Astrocyte (in vitro differentiated cells and primary cell): ENCODE results near the gene KRTAP1-3. TPM values are rescaled to one million over a fixed set of nuclear protein-coding genes. Genes with fewer than 3 reads are reported as not detected.

Source experiments
- DNase-seq: peaks from one replicate; pipeline ENCODE4 v3.0.0-alpha.2; 2010; ENCODE audit warnings: low read depth
- FAIRE-seq: peaks from 2 replicates; lab custom pipeline; 2011; peaks lifted over from hg19 to GRCh38; lab: Jason Lieb, UNC
- H2AFZ ChIP-seq: 2 replicates; pipeline ENCODE4 v1.6.0; 2012; ENCODE audit warnings: low read depth, low read length, inconsistent platforms
- H3K27ac ChIP-seq: 2 replicates; pipeline ENCODE4 v1.5.1; 2011; ENCODE audit warnings: low read depth, low read length, inconsistent platforms
- H3K27me3 ChIP-seq: 2 replicates; pipeline ENCODE4 v1.6.0; 2011; ENCODE audit warnings: low read length, inconsistent platforms; ENCODE audit not compliant: insufficient read depth
- H3K36me3 ChIP-seq: 2 replicates; pipeline ENCODE4 v1.5.1; 2011; ENCODE audit warnings: low read length, inconsistent platforms; ENCODE audit not compliant: insufficient read depth
- H3K4me1 ChIP-seq: 2 replicates; pipeline ENCODE4 v1.5.1; 2011; ENCODE audit warnings: low read length, inconsistent platforms; ENCODE audit not compliant: insufficient read depth
- H3K4me2 ChIP-seq: 2 replicates; pipeline ENCODE4 v1.6.0; 2012; ENCODE audit warnings: low read length, inconsistent platforms
- H3K4me3 ChIP-seq: 2 replicates; pipeline ENCODE4 v1.5.1; 2011; ENCODE audit warnings: low read depth, mild to moderate bottlenecking, low read length, inconsistent platforms; ENCODE audit not compliant: insufficient read depth
- H3K79me2 ChIP-seq: 2 replicates; pipeline ENCODE4 v1.6.0; 2012; ENCODE audit warnings: mild to moderate bottlenecking, low read length, inconsistent platforms; ENCODE audit not compliant: insufficient read depth
- H3K9ac ChIP-seq: 2 replicates; pipeline ENCODE4 v1.6.0; 2012; ENCODE audit warnings: mild to moderate bottlenecking, low read length, inconsistent platforms
- H3K9me3 ChIP-seq: 2 replicates; pipeline ENCODE4 v1.5.1; 2012; ENCODE audit warnings: low read depth, mild to moderate bottlenecking, low read length, inconsistent platforms; ENCODE audit not compliant: insufficient read depth
- H4K20me1 ChIP-seq: 2 replicates; pipeline ENCODE4 v1.6.0; 2012; ENCODE audit warnings: low read length, inconsistent platforms; ENCODE audit not compliant: insufficient read depth
- H3K27ac Mint-ChIP-seq: one replicate; pipeline ENCODE4 v1.8.0; 2021; ENCODE audit warnings: mild to moderate bottlenecking, mixed read lengths; ENCODE audit not compliant: unreplicated experiment
- H3K27me3 Mint-ChIP-seq: one replicate; pipeline ENCODE4 v1.8.0; 2021; ENCODE audit warnings: low read depth, mixed read lengths; ENCODE audit not compliant: unreplicated experiment
- H3K36me3 Mint-ChIP-seq: one replicate; pipeline ENCODE4 v1.8.0; 2021; ENCODE audit warnings: low read depth, mixed read lengths; ENCODE audit not compliant: unreplicated experiment
- H3K4me1 Mint-ChIP-seq: one replicate; pipeline ENCODE4 v1.8.0; 2021; ENCODE audit warnings: low read depth, mixed read lengths; ENCODE audit not compliant: unreplicated experiment
- H3K4me3 Mint-ChIP-seq: one replicate; pipeline ENCODE4 v1.8.0; 2021; ENCODE audit warnings: mild to moderate bottlenecking, moderate library complexity, mixed read lengths; ENCODE audit not compliant: unreplicated experiment
- H3K9me3 Mint-ChIP-seq: one replicate; pipeline ENCODE4 v1.8.0; 2021; ENCODE audit warnings: mild to moderate bottlenecking, mixed read lengths; ENCODE audit not compliant: unreplicated experiment
- CTCF ChIP-seq: IDR thresholded peaks from 2 replicates; pipeline ENCODE4 v1.5.1; 2011; ENCODE audit warnings: low read depth, mild to moderate bottlenecking, inconsistent platforms, low read length, moderate library complexity; ENCODE audit not compliant: insufficient read depth
- EZH2 ChIP-seq: IDR thresholded peaks from 2 replicates; pipeline ENCODE4 v1.6.1; 2012; ENCODE audit warnings: mild to moderate bottlenecking, low read length, inconsistent platforms; ENCODE audit not compliant: insufficient read depth
- total RNA-seq: library from RNA; stranded (reverse); gene quantifications from 2 replicates; pipeline ENCODE4 v1.2.1, GENCODE V29; 2021

The KRTAP1-3 gene
- total RNA-seq, 1 donor from 2014 or later, result not detected

- H4K20me1 ChIP-seq, result no peaks in the 10 kb centered on the region
- H3K4me1 ChIP-seq, result peaks cover 10% of the 10 kb centered on the region
- no peaks in the 10 kb centered on the region for H3K79me2 ChIP-seq
- no peaks in the 10 kb centered on the region for H3K27me3 ChIP-seq
- Mint-ChIP-seq H3K4me3 (no peak overlapping the region), H3K27me3 (no peaks in the 10 kb centered on the region), H3K4me1 (peaks cover 15% of the 10 kb centered on the region), H3K36me3 (no peaks in the 10 kb centered on the region), H3K27ac (no peak overlapping the region), H3K9me3 (peaks cover 2% of the 10 kb centered on the region)
- no peak overlapping the region for H3K4me2 ChIP-seq
- H3K9me3 ChIP-seq, result no peaks in the 10 kb centered on the region
- no peak overlapping the region for H2AFZ ChIP-seq
- FAIRE-seq, result no peak
- no peak overlapping the region for H3K4me3 ChIP-seq
- no peaks in the 10 kb centered on the region for H3K36me3 ChIP-seq
- H3K9ac ChIP-seq, result no peak overlapping the region
- DNase-seq, result no peak
- no peak for TF ChIP-seq CTCF
- no peak for TF ChIP-seq EZH2
- no peak overlapping the region for H3K27ac ChIP-seq
Observed at GRCh38 chr17:41054025-41054424, 19.4 kb upstream of the KRTAP1-3 start.

- Histone ChIP-seq H3K79me2 (no peaks in the 10 kb centered on the region), H3K27ac (no peak overlapping the region), H2AFZ (no peak overlapping the region), H3K9ac (no peak overlapping the region), H3K36me3 (no peaks in the 10 kb centered on the region), H3K4me1 (peaks cover 14% of the 10 kb centered on the region), H4K20me1 (no peaks in the 10 kb centered on the region), H3K4me3 (no peak overlapping the region), H3K27me3 (no peaks in the 10 kb centered on the region), H3K9me3 (no peaks in the 10 kb centered on the region), H3K4me2 (no peak overlapping the region)
- TF ChIP-seq CTCF, result no peak
- H3K4me3 Mint-ChIP-seq, result no peak overlapping the region
- no peaks in the 10 kb centered on the region for H3K36me3 Mint-ChIP-seq
- no peaks in the 10 kb centered on the region for H3K27me3 Mint-ChIP-seq
- peaks cover 16% of the 10 kb centered on the region for H3K4me1 Mint-ChIP-seq
- no peaks in the 10 kb centered on the region for H3K9me3 Mint-ChIP-seq
- peak; percentile 75 for DNase-seq
- FAIRE-seq, result peak; percentile 32
- H3K27ac Mint-ChIP-seq, result no peak overlapping the region
Observed at GRCh38 chr17:41052566-41052965, 17.9 kb upstream of the KRTAP1-3 start.

- no peaks in the 10 kb centered on the region for H3K36me3 Mint-ChIP-seq
- H3K4me1 Mint-ChIP-seq, result peaks cover 14% of the 10 kb centered on the region
- Histone ChIP-seq H3K79me2 (no peaks in the 10 kb centered on the region), H3K36me3 (no peaks in the 10 kb centered on the region), H3K9me3 (no peaks in the 10 kb centered on the region), H2AFZ (no peak overlapping the region), H3K27me3 (no peaks in the 10 kb centered on the region), H3K4me3 (peak overlapping the region; percentile 13), H3K9ac (peak overlapping the region; percentile 66), H3K4me1 (peaks cover 14% of the 10 kb centered on the region), H3K27ac (peak overlapping the region; percentile 87), H4K20me1 (no peaks in the 10 kb centered on the region), H3K4me2 (peak overlapping the region; percentile 63)
- no peaks in the 10 kb centered on the region for H3K27me3 Mint-ChIP-seq
- DNase-seq (peak; percentile 84), FAIRE-seq (no peak)
- no peak overlapping the region for H3K4me3 Mint-ChIP-seq
- no peaks in the 10 kb centered on the region for H3K9me3 Mint-ChIP-seq
- H3K27ac Mint-ChIP-seq, result peak overlapping the region; percentile 72
- TF ChIP-seq CTCF, result no peak
- no peak for TF ChIP-seq EZH2
Observed at GRCh38 chr17:41049110-41049509, 14.4 kb upstream of the KRTAP1-3 start.
